Stomach (tissue), 4 donors: ENCODE results near the gene PRRG2.

Source experiments
- CTCF ChIP-seq, 7 experiments: fragments of 450-650 bp in 4 of 7; fragments of 200-600 bp in 3 of 7; sonication (generic) in 3 of 7; IDR thresholded peaks; one replicate each; pipeline ENCODE4 v1.5.1; 2016 to 2019; ENCODE audit warnings: antibody characterized with exemption in 7 of 7, control low read depth in 2 of 7, mild to moderate bottlenecking in 1 of 7
- EP300 ChIP-seq: sonication (generic); formaldehyde crosslinking; IDR thresholded peaks from one replicate; pipeline ENCODE4 v1.6.1; 2017; ENCODE audit warnings: antibody characterized with exemption
- POLR2A ChIP-seq, 4 donors: fragments of 450-650 bp; IDR thresholded peaks; one replicate each; pipeline ENCODE4 v1.6.1; 2016; ENCODE audit warnings: antibody characterized with exemption in 4 of 4, control low read depth in 2 of 4, mild to moderate bottlenecking in 1 of 4, moderate library complexity in 1 of 4
- POLR2AphosphoS5 ChIP-seq, 3 donors: sonication (generic); formaldehyde crosslinking; IDR thresholded peaks; one replicate each; pipeline ENCODE4 v1.6.1; 2016; ENCODE audit warnings: antibody characterized with exemption in 3 of 3

DNA sequence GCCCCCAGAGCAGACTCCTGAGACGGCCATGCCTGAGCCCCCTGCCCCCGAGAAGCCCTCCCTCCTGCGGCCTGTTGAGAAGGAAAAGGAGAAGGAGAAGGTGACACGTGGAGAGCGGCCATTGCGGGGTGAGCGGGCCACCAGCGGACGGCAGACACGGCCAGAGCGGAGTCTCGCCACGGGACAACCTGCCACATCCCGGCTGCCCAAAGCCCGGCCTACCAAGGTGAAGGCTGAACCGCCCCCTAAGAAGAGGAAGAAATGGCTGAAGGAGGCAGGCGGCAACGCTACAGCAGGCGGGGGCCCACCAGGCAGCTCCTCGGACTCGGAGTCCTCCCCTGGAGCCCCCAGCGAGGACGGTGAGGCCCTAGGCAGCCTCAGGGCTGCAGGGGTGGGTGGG is 34.7 kb downstream of the PRRG2 start:
- no peak for TF ChIP-seq EP300
- no peak for TF ChIP-seq CTCF (IDR thresholded peaks at IDR 0.05)
- no peak for TF ChIP-seq POLR2AphosphoS5 (IDR thresholded peaks at IDR 0.05)
- no peak for TF ChIP-seq POLR2A (IDR thresholded peaks at IDR 0.05)
